KOPT-K1 (cell line): Measurements from ENCODE around the gene LMCD1.

ENCODE experiments used
- H3K27ac ChIP-seq: fragments of 200-600 bp; sonication (generic); 2 replicates; pipeline ENCODE4 v1.5.1; 2016; ENCODE audit warnings: antibody characterized with exemption, mild to moderate bottlenecking, low read depth, low read length; ENCODE audit not compliant: poor library complexity, severe bottlenecking
- H3K36me3 ChIP-seq: fragments of 200-600 bp; sonication (generic); 2 replicates; pipeline ENCODE4 v1.5.1; 2017; ENCODE audit warnings: antibody characterized with exemption, mild to moderate bottlenecking, low read length, moderate library complexity; ENCODE audit not compliant: insufficient read depth
- H3K9me3 ChIP-seq: fragments of 200-600 bp; sonication (generic); 2 replicates; pipeline ENCODE4 v1.5.1; 2017; ENCODE audit warnings: antibody characterized with exemption, low read length, mild to moderate bottlenecking; ENCODE audit not compliant: insufficient read depth, poor library complexity, severe bottlenecking

LMCD1 gene

DNA sequence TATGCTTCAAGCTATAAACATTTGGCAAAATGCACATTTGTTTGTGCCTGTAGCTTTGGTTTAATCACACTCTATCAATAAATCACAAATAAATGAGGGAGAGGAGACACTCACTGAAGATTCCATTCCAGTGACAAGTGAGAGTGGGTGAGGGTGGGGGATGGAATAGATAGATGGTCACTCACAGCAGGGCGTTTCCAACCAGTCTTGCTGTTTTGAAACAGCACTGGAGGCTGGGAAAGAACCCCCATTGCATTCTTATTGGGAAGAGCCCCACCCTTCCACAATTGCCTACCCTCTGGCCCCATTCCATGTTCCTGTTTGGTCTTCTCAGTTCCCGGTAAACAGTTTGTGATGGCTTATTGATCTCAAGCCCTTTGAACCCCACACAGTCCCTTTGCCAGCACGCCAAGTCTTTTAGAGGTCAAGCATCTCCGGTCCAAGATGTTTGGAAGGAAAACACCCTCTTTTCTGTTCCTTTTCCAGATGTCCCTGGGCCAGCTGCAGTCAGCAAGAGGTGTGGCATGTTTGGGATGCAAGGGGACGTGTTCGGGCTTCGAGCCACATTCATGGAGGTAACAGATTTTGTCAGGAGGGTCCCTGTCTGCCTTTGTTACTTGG is 30.7 kb downstream of the LMCD1 start:
- Histone ChIP-seq H3K27ac (no peak overlapping the region), H3K36me3 (no peaks in the 10 kb centered on the region), H3K9me3 (no peaks in the 10 kb centered on the region)

GRCh38 chr3:8536096-8537056 is 34.8 kb downstream of the LMCD1 start:
- Histone ChIP-seq H3K36me3 (no peaks in the 10 kb centered on the region), H3K27ac (no peak overlapping the region), H3K9me3 (no peaks in the 10 kb centered on the region)

DNA sequence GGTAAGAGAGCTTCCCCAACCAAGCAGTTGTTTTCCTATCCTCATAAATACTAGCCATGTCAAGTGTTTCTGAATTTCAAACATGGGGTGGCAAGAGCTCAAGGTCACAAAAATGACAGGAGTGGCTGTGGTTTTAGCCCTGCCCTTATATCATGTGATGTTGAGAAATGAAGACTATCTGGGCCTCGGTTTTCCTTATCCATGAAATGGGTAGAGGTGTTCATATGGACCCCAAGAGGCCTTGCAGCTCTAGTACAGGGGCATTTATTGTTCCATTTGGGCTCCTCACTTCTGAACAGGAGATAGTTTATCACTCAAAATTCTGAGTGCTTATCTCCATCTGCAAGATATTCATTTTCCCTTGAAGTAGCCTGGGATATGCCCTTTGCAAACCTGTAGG is 35.8 kb downstream of the LMCD1 start:
- Histone ChIP-seq H3K27ac (no peak overlapping the region), H3K36me3 (no peaks in the 10 kb centered on the region), H3K9me3 (no peaks in the 10 kb centered on the region)

GRCh38 chr3:8538223-8538622 is 36.6 kb downstream of the LMCD1 start:
- Histone ChIP-seq H3K36me3 (no peaks in the 10 kb centered on the region), H3K27ac (no peak overlapping the region), H3K9me3 (no peaks in the 10 kb centered on the region)

GRCh38 chr3:8538913-8539312 is 37.3 kb downstream of the LMCD1 start:
- Histone ChIP-seq H3K27ac (no peak overlapping the region), H3K9me3 (no peaks in the 10 kb centered on the region), H3K36me3 (no peaks in the 10 kb centered on the region)

DNA sequence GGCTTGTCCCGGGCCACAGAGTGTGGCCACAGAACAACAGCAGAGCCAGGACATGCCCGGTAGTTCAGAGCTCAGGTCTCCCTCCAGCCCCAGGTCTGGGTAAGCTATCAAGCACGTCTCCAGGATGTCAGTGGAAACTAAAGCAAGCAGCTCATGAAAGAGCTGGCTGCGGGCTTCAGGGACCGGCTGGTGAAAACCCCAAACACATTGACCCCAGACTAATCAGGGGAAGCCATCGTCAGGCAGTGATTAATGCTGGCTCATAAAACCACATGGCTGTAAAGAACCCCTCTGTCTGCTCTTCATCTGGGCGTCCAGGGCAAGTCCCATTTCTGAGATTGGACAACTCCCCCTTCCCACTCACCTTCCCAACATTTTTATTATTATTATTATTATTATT is 37.8 kb downstream of the LMCD1 start:
- H3K9me3 ChIP-seq = no peaks in the 10 kb centered on the region
- no peaks in the 10 kb centered on the region for H3K36me3 ChIP-seq
- no peak overlapping the region for H3K27ac ChIP-seq

- no peak overlapping the region for H3K27ac ChIP-seq
- H3K36me3 ChIP-seq = no peaks in the 10 kb centered on the region
- no peaks in the 10 kb centered on the region for H3K9me3 ChIP-seq
Observed at GRCh38 chr3:8540456-8540855, 38.8 kb downstream of the LMCD1 start.

- Histone ChIP-seq H3K9me3 (no peaks in the 10 kb centered on the region), H3K36me3 (no peaks in the 10 kb centered on the region), H3K27ac (no peak overlapping the region)
Observed at GRCh38 chr3:8541486-8541885, 39.9 kb downstream of the LMCD1 start.

DNA sequence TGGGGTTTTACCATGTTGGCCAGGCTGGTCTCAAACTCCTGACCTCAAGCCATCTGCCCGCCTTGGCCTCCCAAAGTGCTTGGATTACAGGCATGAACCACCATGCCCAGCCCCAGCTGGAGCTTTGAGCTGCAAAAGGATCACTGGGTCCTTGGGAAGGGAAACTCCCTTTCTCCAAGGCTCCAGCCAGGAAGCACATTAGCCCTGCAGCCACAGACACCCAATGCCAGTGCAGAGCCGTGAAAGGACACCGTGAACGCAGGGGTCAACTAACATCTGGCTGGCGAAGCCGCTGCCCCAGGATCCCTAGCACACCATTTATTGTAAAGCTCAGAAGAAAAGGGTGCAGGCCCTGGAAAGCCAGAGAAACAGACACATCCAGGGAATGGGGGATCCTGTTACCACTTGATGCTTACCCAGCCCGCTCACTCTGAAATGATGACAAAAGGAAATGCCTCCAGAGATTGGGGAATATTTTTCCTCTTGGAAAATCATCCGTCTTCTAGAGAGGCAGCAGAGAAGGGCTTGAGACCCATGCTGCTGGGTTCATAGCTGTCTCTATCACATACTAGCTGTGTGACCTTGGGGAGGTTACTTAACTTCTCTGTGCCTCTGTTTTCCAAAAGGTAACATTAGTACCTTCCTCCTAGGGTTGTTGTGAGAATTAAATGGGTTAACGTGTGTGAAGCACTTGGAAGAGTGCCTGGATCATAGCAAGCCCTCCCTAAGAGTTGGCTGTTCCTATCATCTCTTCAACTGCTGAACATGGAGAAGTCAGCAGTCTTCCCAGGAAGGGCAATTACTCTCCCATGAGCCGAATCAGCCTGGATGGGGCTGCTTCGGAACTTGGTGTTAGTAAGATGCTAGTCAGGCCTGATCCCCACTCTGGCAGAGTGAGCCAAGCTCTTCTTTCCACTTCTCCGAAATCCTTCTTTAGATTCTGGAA is 40.8 kb downstream of the LMCD1 start:
- Histone ChIP-seq H3K9me3 (no peaks in the 10 kb centered on the region), H3K36me3 (no peaks in the 10 kb centered on the region), H3K27ac (no peak overlapping the region)

DNA sequence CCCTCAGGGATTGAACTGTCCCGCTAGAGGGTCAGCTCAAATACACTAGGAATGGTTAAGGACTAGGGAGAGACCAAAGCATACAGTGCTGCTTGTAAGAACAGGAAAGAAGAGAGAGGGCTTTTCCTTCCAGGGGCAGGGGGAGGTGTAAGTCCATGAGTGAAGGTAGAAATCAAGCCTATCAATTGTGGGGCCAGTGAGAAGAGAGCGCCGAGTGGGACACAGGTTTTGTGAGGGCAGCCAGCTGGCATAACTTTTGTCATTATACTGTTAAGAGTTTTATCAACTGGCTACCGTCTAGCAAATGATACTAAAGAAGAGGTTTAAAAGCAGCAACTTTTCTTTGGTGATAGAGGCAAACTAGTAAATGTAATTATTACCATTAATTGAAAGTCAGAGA is 45.0 kb downstream of the LMCD1 start:
- Histone ChIP-seq H3K9me3 (no peaks in the 10 kb centered on the region), H3K27ac (no peak overlapping the region), H3K36me3 (no peaks in the 10 kb centered on the region)

GRCh38 chr3:8548502-8549275 is 47.1 kb downstream of the LMCD1 start:
- H3K36me3 ChIP-seq = no peaks in the 10 kb centered on the region
- H3K27ac ChIP-seq = no peak overlapping the region

DNA sequence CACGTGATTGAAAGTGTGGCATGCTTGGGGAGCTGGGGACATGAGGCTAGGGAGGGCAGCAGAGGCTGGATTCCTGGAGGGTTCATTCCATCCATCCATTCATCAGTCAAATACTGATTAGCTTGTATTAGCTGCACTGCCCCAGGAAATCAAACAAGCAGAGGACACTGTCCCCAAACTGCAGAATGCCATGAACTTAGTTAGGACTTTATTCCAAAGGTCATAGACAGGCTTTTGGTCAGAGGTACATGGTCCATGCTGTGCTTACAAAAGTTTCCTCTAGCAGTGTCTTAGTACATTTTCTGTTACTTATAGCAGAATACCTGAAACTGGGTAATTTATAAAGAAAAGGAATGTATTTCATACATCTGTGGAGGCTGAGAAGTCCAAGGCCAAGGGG is 47.7 kb downstream of the LMCD1 start:
- H3K27ac ChIP-seq = no peak overlapping the region
- H3K9me3 ChIP-seq = no peaks in the 10 kb centered on the region
- no peaks in the 10 kb centered on the region for H3K36me3 ChIP-seq

More at GRCh38 chr3:8548502-8549275, 47.1 kb downstream of the LMCD1 start:
- no peaks in the 10 kb centered on the region for H3K9me3 ChIP-seq

GRCh38 chr3:8550611-8551010 is 49.0 kb downstream of the LMCD1 start:
- Histone ChIP-seq H3K9me3 (no peaks in the 10 kb centered on the region), H3K36me3 (no peaks in the 10 kb centered on the region), H3K27ac (no peak overlapping the region)

DNA sequence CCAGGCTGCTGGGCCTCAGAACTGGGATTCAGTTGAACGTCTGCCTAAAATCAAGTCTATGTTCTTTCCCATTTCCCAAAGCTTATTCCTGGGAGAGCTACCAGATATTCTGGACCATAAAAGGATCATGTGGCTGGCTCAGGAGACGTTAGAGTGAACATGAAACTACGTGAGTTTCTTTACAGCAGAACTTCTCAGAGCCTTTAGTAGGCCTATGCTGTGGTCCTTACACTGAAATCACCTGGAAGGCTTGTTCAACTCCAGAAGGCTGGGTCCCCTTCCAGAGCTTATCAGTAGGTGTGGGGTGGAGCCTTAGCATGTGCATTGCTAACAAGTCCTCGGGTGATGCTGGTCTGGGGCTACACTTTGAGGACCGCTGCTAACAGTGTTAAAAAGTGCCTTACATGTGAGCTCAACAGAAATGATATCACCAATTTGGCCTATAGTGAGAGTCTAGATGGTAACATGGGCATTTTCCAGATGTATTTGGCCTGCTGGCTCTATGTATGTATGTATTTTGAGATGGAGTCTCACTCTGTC is 50.7 kb downstream of the LMCD1 start:
- no peaks in the 10 kb centered on the region for H3K36me3 ChIP-seq
- H3K9me3 ChIP-seq = no peaks in the 10 kb centered on the region
- no peak overlapping the region for H3K27ac ChIP-seq
